Measurements from ENCODE around the gene NCAPH2.
"Not testable (repeated sequence)": the region's sequence is repeated elsewhere in the genome, so short reads cannot be mapped to it uniquely, and the experiment has no call there.

The NCAPH2 gene

DNA sequence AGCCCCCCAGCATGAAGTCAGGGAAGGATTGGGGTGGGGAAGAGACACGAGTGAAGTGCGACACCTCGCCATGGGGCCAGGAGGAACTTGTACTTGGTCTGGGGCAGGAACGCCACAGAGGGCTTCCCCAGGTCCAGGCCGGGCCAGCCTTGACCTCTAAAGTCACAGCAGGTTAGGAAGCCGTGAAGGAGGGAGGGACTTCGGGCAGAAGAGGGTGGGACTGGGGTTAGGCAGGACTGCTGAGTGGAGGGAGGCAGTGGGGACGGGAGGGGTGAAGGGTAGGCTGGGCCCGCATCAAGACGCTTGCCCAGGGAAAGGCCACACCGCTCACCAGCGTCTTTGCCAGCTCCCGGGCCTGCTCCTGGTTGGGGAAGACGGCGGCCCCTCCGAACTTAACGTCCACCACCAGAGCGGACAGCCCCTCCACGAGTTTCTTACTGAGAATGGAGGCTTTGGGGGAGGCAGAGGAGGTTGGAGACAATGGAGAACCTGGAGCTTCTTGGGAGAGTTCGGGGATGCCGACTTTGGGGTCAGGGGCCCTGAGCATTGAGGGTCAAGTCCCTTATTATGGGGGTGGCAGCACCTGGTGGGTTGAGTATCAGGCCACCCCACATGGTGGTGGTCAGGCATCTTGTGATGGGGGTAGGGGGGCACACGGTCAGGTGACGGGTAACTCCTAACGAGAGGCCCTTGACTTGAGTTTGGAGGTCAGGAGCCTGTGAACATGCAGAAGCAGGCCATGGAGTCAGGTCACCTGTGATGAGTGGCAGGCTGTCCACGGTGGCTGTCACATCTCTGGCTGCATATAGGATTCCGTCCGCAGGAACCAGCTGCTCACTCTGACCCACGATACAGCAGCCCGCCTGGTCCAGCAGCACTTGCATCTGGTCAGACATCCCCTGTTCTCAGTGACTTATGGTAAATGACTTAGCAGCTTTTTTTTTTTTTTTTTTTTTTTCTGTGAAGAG is 19.1 kb downstream of the NCAPH2 start:
- no peak for DNase-seq (ENCODE audit: low read depth)

DNA sequence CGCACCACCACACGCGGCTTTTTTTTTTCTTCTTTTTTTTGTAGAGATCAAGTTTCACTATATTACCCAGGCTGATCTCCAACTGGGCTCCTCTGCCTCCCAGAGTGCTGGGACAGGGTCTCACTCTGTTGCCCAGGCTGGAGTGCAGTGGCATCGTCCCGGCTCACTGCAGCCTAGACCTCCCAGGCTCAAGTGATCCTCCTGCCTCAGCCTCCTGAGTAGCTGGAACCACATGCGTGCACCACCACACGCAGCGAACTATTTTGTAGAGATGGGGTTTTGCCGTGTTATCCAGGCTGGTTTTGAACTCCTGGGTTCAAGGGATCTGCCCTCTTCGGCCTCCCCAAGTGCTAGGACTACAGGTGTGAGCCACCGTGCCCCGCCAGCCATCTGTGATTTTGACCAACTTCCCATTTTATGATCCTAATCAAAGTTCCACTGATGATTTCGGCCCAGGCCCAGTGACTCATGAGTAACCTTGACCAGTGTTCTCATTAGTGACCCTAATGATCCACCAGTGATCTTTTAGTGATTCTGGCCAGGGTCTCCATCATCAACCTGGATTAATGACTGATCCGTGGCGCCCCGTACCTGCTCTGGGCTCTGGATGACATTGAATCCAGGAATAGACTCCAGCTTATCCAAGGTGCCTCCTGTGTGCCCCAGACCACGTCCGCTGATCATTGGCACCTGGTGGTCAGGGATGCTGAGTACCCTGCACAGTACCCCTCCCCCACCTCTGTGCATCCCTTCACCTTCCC is 20.1 kb downstream of the NCAPH2 start:
- H3K4me3 ChIP-seq (ENCODE audit: low read depth, low read length): no peak overlapping the region
- no peak for DNase-seq (ENCODE audit: low read depth)

More for the DNA sequence above, 19.1 kb downstream of the NCAPH2 start:
- H3K4me3 ChIP-seq (ENCODE audit: low read depth, low read length): peak overlapping the region; percentile 87

DNA sequence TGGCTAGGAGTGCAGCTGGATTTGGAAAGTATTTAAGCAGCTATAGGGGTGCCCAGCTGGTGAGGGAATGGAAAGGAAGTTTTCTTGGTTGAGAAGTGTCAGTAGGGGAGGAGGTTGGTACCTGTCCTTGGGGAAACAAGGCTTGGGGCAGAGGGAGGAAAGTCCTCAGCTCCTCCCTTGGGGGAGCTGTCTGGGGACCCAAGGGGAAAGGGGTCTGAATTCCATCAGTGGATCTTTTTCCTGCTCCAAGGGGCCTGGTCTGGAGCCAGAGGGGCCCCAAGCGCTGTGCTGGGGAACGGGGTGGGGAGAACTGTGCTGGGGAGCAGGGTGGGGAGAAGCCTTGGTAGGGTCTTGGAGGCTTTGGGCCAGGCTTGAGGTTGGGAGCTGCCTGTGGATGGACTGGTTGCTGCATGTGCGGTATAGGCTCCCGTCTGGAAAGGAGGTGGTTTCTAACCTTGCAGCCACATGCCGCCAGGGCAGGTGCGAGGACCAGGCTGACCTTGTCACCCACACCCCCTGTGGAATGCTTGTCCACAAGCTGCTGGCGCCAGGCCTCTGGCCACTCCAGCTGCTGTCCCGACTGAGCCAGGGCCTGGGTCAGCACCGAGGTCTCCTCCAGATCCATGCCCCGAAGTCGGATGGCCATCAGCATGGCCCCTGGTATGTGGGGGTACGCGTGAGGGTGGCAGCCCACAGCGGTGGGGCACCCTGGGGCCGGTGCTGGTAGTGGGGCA is 20.8 kb downstream of the NCAPH2 start:
- peak overlapping the region; percentile 54 for H3K4me3 ChIP-seq (ENCODE audit: low read depth, low read length)
- DNase-seq (ENCODE audit: low read depth): no peak

DNA sequence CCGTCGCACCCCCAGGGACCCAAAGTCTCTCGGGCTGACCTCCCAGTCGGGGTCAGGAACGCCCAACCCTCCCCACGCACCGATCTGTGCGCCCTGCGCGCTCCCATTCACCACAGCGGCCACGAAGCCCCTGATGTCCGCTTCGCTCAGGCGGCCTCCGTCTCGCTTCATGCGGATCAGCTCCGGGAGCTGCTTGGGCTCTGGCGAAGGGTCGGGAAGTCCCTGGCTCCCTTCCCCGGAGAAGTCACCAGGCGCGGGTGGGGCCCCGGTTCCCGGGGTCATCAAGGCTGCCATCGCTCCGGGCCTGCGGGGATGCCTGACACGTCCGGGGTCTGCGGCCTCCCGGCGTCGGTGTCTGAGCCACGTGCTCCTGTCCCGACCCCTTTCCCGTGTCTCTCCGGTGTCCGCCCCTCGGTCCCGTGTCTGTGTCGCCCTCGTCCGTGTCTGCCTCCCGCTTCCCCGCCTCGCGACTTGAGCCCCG is 21.4 kb downstream of the NCAPH2 start:
- peak overlapping the region; percentile 54 for H3K4me3 ChIP-seq (ENCODE audit: low read depth, low read length)
- no peak for DNase-seq (ENCODE audit: low read depth)

DNA sequence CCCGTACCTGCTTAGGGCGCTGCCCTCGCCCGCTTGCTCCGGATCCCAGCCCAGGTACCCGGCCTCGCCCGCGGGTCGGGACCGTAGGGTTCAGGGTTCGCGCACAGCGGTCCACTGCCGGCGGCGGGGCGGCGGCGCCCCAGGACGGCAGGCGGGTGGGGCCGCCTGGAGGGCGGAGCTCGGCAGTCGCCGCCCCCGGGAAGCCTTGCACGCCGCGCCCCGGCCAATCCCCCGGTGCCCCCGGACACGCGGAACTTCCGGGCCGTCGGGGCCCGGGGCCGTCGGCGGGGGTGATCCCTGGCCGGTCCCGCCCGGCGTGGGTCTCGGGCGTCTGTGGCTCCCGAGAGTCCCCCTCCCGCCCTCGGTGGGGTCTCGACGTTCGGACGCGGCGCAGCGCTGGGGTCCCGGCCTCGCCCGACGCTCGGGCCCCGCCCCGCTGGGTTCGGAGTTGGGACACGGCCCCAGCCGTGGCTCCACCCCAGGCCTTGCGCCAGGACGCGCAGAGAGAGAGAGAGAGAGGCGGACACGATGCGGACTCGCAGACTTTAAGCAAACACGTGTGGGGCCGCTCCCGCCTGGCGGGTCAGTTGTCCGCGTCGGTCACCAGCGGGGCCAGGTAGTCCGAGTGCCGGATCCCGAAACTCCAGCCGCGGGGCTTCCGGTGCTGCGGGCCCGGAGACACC is 22.0 kb downstream of the NCAPH2 start, which contains the start of gene TYMP:
Gene TYMP (minus strand): TSS at position 116 of the 683 bp plus-strand sequence. CDS start 303 bp downstream, outside the sequence.
- peak within 1 kb of the TSS; percentile 54 for H3K4me3 ChIP-seq (ENCODE audit: low read depth, low read length)
- no peak for DNase-seq (ENCODE audit: low read depth)

DNA sequence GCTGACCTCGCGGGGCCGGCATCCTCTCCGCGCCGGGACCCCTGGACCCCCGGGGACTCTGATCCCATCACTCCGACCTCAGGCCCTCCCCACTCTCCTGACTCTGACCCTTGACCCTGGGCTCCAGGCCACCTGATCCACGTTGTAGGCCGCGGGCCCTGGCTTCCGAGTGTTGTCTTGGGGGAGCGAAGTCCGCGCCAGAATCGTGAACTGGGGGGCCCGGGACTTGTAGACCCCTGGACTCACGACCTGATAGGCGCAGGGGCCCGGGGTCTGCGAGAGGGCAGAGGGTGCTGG is 22.5 kb downstream of the NCAPH2 start:
- peak overlapping the region; percentile 54 for H3K4me3 ChIP-seq (ENCODE audit: low read depth, low read length)
- DNase-seq (ENCODE audit: low read depth): no peak

DNA sequence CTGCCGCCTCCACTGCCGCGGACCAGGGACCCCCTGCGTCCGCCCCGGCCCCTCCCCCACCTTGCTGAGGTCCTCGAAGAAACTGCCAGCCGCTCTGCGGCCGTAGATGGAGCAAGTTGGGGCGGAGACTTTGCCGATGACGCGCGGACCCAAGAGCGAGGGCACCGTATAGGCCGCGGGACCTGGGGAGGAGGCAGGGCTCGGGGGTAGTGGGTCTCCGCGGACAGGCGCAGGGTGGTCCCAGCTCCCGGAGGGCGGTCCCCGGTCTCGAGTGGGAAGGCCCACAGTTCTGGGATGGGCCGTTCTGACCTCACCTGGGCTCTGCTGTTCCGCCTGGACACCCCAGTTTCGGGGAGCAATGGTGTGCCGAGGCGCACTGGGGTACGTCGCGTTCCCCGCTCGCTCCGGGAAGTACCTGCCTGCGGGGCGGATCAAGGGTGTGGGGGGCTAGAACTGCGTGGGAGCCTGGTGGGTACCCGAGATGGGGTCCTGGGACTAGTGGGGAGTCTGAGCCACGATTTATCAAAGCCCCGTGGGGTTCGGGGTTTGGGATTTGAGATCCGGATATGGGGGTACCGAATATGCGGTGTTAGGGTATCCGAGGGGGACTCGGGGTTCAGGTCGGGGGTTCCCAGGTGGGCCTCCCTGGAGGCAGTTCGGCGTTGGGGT is 23.0 kb downstream of the NCAPH2 start:
- DNase-seq (ENCODE audit: low read depth): no peak
- peak overlapping the region; percentile 54 for H3K4me3 ChIP-seq (ENCODE audit: low read depth, low read length)

DNA sequence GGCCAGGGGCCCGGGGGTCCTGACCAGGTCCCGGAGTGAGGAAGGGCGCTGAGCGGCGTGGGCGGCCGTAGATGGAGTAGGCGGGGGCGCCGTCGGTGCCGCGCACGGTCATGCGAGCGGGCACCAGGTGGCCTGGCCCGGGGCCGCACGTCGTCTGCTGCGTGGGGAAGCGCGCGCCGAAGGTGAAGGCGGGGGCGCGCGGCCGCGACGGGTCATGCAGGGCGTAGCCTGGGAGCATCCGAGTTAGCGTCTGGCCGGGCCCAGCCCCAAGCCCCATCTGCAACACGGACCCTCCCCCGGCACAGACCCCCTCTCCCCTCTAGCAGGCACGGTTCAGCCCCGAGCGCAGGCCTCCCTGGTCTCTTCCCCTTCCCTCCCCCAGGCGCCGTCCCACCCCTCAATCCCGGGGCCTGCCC is 23.5 kb downstream of the NCAPH2 start:
- peak overlapping the region; percentile 54 for H3K4me3 ChIP-seq (ENCODE audit: low read depth, low read length)
- no peak for DNase-seq (ENCODE audit: low read depth)

DNA sequence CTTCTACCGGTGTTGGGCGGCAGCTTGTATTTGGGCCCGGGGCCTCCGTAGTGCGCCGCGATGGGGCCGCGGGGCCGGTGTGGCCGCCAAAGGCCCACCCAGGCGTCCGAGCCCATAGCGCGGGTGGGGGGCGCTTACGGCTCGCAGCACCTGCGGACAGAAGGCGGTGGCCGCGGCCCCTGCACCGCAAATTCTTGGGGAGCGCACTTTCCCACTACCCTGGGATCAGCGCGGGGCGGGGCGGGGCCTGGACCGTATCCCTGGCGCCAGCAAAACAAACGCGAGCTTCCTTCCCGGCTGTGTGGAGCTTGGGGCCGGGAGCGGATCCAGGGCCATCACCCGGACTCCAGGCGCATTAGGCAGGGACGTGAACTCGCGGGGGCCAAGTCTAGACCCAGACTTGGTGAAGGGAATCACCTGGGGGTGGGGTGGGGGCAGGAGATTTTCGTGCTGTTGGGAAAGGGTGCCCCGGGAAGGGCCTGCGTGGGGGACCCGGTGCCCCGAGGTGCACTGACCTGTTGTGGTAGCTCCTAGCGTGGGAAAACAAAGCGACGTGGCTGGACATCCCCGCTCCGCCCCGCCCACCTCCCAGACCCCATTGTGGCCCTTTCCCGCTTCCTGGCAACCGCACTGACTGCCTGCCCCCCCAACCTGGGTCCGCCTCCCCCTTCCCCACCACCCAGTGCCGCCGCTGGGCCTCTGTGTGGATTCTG is 24.1 kb downstream of the NCAPH2 start:
- peak overlapping the region; percentile 54 for H3K4me3 ChIP-seq (ENCODE audit: low read depth, low read length)
- DNase-seq (ENCODE audit: low read depth): no peak

DNA sequence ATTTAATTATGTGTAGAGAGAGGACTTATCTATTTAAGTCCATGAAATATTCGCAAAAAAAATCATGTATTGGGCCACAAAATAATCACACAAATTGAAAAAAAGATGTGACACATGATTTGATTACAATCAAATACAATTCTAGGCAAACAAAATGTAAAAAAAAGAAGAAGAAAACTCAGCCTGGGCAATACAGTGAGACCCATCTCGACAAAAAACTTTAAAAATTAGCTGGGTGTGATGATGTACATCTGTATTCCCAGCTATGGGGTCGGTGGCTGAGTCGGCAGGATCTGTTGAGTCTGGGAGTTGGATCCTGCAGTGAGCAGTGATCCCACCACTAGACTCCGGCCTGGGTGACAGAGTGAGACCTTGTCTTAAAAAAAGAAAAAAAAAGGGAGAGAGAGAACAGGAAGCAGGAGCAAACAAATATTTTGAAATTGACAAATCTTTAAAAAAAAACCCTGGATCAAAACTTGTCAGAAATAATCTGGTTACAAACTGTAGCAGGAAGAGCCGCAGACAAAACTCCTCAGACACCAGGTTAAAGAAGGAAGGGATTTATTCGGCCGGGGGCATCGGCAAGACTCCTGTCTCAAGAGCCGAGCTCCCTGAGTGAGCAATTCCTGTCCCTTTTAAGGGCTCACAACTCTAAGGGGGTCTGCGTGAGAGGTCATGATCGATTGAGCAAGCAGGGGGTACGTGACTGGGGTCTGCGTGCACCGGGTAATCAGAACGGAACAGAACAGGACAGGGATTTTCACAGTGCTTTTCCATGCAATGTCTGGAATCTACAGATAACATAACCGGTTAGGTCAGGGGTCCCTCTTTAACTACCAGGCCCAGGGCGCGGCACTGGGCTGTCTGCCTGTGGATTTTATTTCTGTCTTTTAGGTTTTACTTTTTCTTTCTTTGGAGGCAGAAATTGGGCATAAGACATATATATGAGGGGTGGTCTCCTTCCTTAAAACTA is 25.1 kb downstream of the NCAPH2 start:
- no peak overlapping the region for H3K4me3 ChIP-seq (ENCODE audit: low read depth, low read length)
- DNase-seq (ENCODE audit: low read depth): no peak

DNA sequence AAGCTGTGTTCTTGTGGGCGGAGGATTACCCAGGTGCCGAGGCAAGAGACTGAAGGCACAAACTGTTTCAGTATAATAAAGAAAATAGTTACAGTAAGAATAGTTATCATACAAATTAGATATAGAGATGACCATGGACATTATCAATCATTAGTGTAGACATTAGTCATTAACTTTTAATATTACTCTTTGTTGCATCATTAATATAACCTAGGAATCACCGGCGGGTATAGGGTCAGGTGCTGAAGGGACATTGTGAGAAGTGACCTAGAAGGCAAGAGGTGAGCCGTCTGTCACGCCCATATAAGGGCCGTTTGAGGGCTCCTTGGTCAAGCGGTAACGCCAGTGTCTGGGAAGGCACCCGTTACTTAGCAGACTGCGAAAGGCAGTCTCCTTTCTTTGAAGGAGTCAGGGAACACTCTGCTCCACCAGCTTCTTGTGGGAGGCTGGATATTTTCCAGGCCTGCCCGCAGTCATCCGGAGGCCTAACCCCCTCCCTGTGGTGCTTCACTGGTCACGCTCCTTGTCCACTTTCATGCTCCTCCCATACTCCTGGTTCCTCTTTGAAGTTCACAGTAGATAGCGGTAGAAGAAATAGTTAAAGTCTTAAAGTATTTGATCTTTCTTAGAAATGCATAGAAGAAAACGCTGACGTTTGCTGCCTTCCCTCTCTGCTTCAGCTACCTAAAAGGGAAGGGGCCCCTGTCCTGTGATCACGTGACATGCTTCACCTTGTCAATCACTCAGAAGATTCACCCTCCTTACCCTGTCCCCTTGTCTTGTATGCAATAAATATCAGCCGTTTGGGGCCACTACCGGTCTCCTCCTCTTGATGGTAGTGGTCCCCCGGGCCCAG is 26.1 kb downstream of the NCAPH2 start:
- not testable (repeated sequence) for DNase-seq (ENCODE audit: low read depth); H3K4me3 ChIP-seq (ENCODE audit: low read depth, low read length)

DNA sequence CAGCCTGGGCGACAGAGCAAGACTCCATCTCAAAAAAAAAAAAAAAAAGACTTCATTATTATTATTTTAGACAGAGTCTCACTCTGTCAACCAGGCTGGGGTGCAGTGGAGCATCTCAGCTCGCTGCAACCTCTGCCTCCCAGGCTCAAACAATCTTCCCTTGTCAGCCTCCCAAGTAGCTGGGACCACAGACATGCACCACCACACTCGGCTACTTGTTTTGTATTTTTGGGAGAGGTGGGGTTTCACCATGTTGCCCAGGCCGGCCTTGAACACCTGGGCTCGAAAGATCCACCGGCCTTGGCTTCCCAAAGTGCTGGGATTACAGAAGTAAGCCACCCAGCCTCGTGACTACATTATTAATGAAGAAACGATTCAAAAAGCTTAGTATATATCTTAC is 27.1 kb downstream of the NCAPH2 start:
- no peak overlapping the region for H3K4me3 ChIP-seq (ENCODE audit: low read depth, low read length)
- no peak for DNase-seq (ENCODE audit: low read depth)

DNA sequence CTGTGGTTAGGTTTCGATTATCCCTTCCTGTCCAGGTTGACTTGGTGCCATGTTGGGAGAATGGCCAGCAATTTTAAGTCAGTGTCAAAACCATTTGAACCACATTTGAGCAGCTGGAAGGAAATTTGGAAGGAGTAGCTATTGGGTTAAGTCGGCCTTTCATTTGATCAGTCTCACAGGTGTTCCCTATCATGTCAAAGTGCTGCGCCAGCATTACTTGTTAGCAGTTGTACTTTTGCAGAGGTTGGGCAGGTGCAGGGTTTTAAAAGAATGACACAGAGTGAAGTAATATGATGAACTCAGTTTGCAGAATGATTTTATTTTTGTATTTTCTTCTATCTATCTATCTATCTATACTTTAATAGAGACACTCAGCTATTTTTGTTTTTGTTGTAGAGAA is 28.2 kb downstream of the NCAPH2 start:
- no peak overlapping the region for H3K4me3 ChIP-seq (ENCODE audit: low read depth, low read length)
- DNase-seq (ENCODE audit: low read depth): no peak

DNA sequence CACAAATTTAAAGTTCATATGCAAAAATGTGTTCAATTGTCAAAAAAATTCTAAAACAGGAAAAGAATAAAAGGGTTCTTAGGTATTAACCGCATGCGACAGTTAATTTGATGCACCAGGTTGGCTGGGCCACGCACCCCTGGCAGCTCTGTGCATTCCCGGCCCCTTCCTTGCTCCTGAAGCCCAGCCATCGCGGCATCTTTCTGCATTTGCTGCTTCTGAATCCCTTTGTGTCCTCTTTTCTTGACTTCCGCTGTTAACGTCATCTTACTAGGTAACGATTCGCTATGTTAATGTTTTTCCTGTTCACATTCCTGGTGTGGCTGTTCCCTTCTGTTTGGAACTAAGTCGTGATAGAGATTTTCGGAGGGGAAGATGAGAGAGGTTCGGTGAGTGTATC is 29.7 kb downstream of the NCAPH2 start:
- DNase-seq (ENCODE audit: low read depth): no peak
- H3K4me3 ChIP-seq (ENCODE audit: low read depth, low read length): no peak overlapping the region

DNA sequence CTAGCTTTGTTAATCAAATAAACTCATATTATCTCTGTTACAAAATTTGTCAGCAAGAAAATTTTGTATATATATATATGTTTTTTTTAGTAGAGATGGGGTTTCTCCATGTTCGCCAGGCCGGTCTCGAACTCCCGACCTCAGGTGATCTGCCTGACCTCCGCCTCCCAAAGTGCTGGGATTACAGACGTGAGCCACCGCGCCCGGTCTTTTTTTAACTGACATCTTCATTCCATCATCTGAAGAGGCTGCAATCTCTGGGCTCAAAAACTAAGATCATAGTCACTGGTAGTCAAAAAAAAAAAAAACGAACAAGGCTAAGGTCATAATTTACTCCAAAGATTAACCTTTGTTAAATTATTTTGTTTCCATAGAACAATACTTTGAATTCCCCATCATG is 32.4 kb downstream of the NCAPH2 start:
- DNase-seq (ENCODE audit: low read depth): no peak
- no peak overlapping the region for H3K4me3 ChIP-seq (ENCODE audit: low read depth, low read length)

DNA sequence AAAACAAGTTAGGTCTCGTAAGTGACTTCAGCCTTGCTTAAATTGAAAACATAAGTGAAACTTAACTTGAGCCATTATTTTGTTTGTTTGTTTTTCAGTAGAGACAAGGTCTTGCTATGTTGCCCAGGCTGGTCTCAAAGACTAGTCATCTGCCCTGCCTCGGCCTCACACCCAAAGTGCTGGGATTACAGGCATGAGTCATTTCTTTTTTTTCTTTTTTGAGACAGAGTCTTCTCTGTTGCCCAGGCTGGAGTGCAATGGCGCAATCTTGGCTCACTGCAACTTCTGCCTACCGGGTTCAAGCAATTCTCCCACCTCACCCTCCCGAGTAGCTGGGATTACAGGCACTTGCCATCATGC is 33.6 kb downstream of the NCAPH2 start:
- not testable (repeated sequence) for H3K4me3 ChIP-seq (ENCODE audit: low read depth, low read length)
- DNase-seq (ENCODE audit: low read depth): peak; percentile 56

Measured in skeletal muscle cell (primary cell).